ENCODE measurements around the gene CHURC1. TPM values are rescaled to one million over a fixed set of nuclear protein-coding genes. Genes with fewer than 3 reads are reported as not detected.

CHURC1 gene
- total RNA-seq, 4 donors from 2014 or later, result 88.0 to 183 (median 114) TPM

GRCh38 chr14:64918216-64918615, 4.0 kb downstream of the CHURC1 start:
- Histone ChIP-seq H3K36me3 (no peaks in the 10 kb centered on the region), H3K4me3 (no peak overlapping the region), H3K4me1 (peaks cover 6 to 55% (median 13%) of the 10 kb centered on the region in 3 donors), H3K27ac (no peak overlapping the region), H3K27me3 (no peaks in the 10 kb centered on the region), H3K9me3 (no peaks in the 10 kb centered on the region)
- TF ChIP-seq POLR2AphosphoS5 (IDR thresholded peaks at IDR 0.05) (no peak), CTCF (IDR thresholded peaks at IDR 0.05) (no peak), POLR2A (IDR thresholded peaks at IDR 0.05) (no peak), EP300 (IDR thresholded peaks at IDR 0.05) (no peak)
- 79 to 81% methylated on average over 4 of the region's 4 CpGs for WGBS, 2 donors (ENCODE audit: low coverage in 1 of 2)
- ATAC-seq, result no peak

GRCh38 chr14:64919215-64919614, 5.0 kb downstream of the CHURC1 start:
- TF ChIP-seq CTCF (IDR thresholded peaks at IDR 0.05) (no peak), EP300 (IDR thresholded peaks at IDR 0.05) (no peak), POLR2A (IDR thresholded peaks at IDR 0.05) (no peak), POLR2AphosphoS5 (IDR thresholded peaks at IDR 0.05) (no peak)
- Histone ChIP-seq H3K4me1 (peaks cover 6 to 57% (median 13%) of the 10 kb centered on the region in 3 donors), H3K36me3 (peaks cover 0 to 5% of the 10 kb centered on the region in 2 donors), H3K27ac (no peak overlapping the region), H3K9me3 (no peaks in the 10 kb centered on the region), H3K4me3 (no peak overlapping the region), H3K27me3 (no peaks in the 10 kb centered on the region)
- no peak for ATAC-seq

GRCh38 chr14:64919618-64920017, 5.4 kb downstream of the CHURC1 start:
- peaks cover 0 to 9% of the 10 kb centered on the region in 2 donors for H3K36me3 ChIP-seq
- WGBS, 2 donors (ENCODE audit: low coverage in 1 of 2), result 92 to 95% methylated on average over 3 to 4 of the region's 5 CpGs
- peaks cover 6 to 58% (median 13%) of the 10 kb centered on the region in 3 donors for H3K4me1 ChIP-seq
- H3K27ac ChIP-seq, result no peak overlapping the region
- no peak for TF ChIP-seq CTCF (IDR thresholded peaks at IDR 0.05)
- TF ChIP-seq POLR2A (IDR thresholded peaks at IDR 0.05), result no peak
- no peak for TF ChIP-seq POLR2AphosphoS5 (IDR thresholded peaks at IDR 0.05)
- TF ChIP-seq EP300 (IDR thresholded peaks at IDR 0.05), result no peak
- H3K27me3 ChIP-seq, result no peaks in the 10 kb centered on the region
- H3K9me3 ChIP-seq, result no peaks in the 10 kb centered on the region
- ATAC-seq, result no peak
- H3K4me3 ChIP-seq, result no peak overlapping the region

GRCh38 chr14:64920465-64920864, 6.2 kb downstream of the CHURC1 start:
- Histone ChIP-seq H3K4me3 (no peak overlapping the region), H3K9me3 (no peaks in the 10 kb centered on the region), H3K27me3 (no peaks in the 10 kb centered on the region), H3K36me3 (peaks cover 0 to 17% of the 10 kb centered on the region in 2 donors), H3K27ac (no peak overlapping the region), H3K4me1 (peaks cover 4 to 52% (median 8%) of the 10 kb centered on the region in 3 donors)
- TF ChIP-seq POLR2A (IDR thresholded peaks at IDR 0.05) (no peak), POLR2AphosphoS5 (IDR thresholded peaks at IDR 0.05) (no peak), CTCF (IDR thresholded peaks at IDR 0.05) (no peak), EP300 (IDR thresholded peaks at IDR 0.05) (no peak)
- 63 to 72% methylated on average over 2 of the region's 2 CpGs for WGBS, 2 donors (ENCODE audit: low coverage in 1 of 2)
- no peak for ATAC-seq

- peaks cover 0 to 40% of the 10 kb centered on the region in 2 donors for H3K36me3 ChIP-seq
- TF ChIP-seq POLR2AphosphoS5 (IDR thresholded peaks at IDR 0.05), result no peak
- TF ChIP-seq CTCF (IDR thresholded peaks at IDR 0.05), result no peak
- no peak for TF ChIP-seq POLR2A (IDR thresholded peaks at IDR 0.05)
- TF ChIP-seq EP300 (IDR thresholded peaks at IDR 0.05), result no peak
- peaks cover 0 to 26% (median 0%) of the 10 kb centered on the region in 3 donors for H3K4me1 ChIP-seq
- no peak overlapping the region for H3K27ac ChIP-seq
- H3K9me3 ChIP-seq, result no peaks in the 10 kb centered on the region
- H3K27me3 ChIP-seq, result no peaks in the 10 kb centered on the region
- no peak for ATAC-seq
- no peak overlapping the region for H3K4me3 ChIP-seq
- 89 to 92% methylated on average over 3 of the region's 3 CpGs for WGBS, 2 donors (ENCODE audit: low coverage in 1 of 2)
Measured at GRCh38 chr14:64923015-64923414, 8.8 kb downstream of the CHURC1 start.

Data from gastroesophageal sphincter (tissue), 4 donors.